Neural crest cell (in vitro differentiated cells): Measurements from ENCODE around the gene TUBGCP2. TPM values are rescaled to one million over a fixed set of nuclear protein-coding genes. Genes with fewer than 3 reads are reported as not detected.
"Not testable (repeated sequence)": the region's sequence is repeated elsewhere in the genome, so short reads cannot be mapped to it uniquely, and the experiment has no call there.

ENCODE experiments used
- DNase-seq: peaks from one replicate; pipeline ENCODE4 v3.0.0; 2021; ENCODE audit warnings: low read depth, mixed read lengths, low spot score
- H3K27ac Mint-ChIP-seq: one replicate; pipeline ENCODE4 v1.8.0; 2021; ENCODE audit warnings: mild to moderate bottlenecking, mixed read lengths; ENCODE audit not compliant: unreplicated experiment
- H3K27me3 Mint-ChIP-seq: 2 replicates; pipeline ENCODE4 v1.8.0; 2021; ENCODE audit warnings: low read depth, mild to moderate bottlenecking, mixed read lengths
- H3K36me3 Mint-ChIP-seq: 2 replicates; pipeline ENCODE4 v1.8.0; 2021; ENCODE audit warnings: low read depth, mild to moderate bottlenecking, mixed read lengths
- H3K4me1 Mint-ChIP-seq: 2 replicates; pipeline ENCODE4 v1.8.0; 2021; ENCODE audit warnings: mixed read lengths
- H3K4me3 Mint-ChIP-seq: one replicate; pipeline ENCODE4 v1.8.0; 2021; ENCODE audit warnings: mild to moderate bottlenecking, mixed read lengths
- H3K9me3 Mint-ChIP-seq: 2 replicates; pipeline ENCODE4 v1.8.0; 2021; ENCODE audit warnings: mixed read lengths
- total RNA-seq: library from RNA; stranded (reverse); gene quantifications from 2 replicates; pipeline ENCODE4 v1.2.1, GENCODE V29; 2021
- TF ChIP-seq, protein P1 (sequence below): fragments of 200-600 bp; sonication (generic); conservative IDR thresholded peaks from 2 replicates; pipeline ENCODE4 v1.5.0; 2021; ENCODE audit warnings: antibody characterized with exemption, mild to moderate bottlenecking

The TUBGCP2 gene
- total RNA-seq, 1 donor from 2014 or later, result 70.0 TPM

DNA sequence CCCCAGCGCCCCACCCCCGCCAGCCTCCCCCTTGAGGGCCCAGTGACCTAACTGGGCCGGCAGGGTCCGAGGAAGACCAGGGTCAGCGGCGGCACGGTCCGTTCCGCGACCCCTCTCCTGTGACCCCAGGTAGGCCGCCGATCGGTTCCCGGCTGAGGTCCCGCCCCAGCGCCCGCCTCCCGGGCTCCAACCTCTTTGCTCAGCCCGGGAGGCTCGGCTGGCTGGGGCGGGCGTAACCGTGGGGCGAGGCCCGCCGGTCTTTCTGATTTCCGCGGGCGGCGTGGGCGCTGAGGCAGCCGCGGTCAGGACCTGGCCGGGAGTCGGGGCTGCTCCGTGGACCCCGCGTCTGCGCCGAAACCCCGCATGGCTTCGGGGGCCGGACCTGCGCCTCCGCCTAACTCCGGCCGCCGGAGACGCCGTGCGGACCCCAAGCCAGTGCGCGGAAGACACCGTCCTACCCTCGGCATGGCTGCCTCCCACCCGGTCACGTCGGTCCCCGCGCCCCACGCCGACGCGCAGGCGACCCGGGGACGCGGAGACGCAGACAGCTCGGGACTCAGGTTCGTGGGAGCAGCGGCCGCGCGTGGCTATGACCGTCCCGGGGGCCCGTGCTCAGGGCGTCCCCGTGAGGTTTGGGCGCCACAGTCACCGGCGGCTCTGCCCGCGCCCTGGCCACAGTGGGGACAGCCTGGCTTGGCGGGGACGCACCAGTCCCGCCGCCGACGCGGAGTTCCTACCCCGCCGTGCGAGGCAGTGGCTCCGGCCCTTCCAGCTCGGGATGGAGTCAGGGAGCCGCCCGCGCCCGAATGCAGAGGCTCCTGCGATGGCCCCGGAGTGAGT, 72.1 kb downstream of the TUBGCP2 start:
- H3K27me3 Mint-ChIP-seq, result peaks cover 88% of the 10 kb centered on the region
- DNase-seq, result no peak
- no peaks in the 10 kb centered on the region for H3K36me3 Mint-ChIP-seq
- no peaks in the 10 kb centered on the region for H3K9me3 Mint-ChIP-seq
- H3K4me1 Mint-ChIP-seq, result peaks cover under 1% of the 10 kb centered on the region
- H3K27ac Mint-ChIP-seq, result no peak overlapping the region
- H3K4me3 Mint-ChIP-seq, result no peak overlapping the region
- TF ChIP-seq, protein P1, sequence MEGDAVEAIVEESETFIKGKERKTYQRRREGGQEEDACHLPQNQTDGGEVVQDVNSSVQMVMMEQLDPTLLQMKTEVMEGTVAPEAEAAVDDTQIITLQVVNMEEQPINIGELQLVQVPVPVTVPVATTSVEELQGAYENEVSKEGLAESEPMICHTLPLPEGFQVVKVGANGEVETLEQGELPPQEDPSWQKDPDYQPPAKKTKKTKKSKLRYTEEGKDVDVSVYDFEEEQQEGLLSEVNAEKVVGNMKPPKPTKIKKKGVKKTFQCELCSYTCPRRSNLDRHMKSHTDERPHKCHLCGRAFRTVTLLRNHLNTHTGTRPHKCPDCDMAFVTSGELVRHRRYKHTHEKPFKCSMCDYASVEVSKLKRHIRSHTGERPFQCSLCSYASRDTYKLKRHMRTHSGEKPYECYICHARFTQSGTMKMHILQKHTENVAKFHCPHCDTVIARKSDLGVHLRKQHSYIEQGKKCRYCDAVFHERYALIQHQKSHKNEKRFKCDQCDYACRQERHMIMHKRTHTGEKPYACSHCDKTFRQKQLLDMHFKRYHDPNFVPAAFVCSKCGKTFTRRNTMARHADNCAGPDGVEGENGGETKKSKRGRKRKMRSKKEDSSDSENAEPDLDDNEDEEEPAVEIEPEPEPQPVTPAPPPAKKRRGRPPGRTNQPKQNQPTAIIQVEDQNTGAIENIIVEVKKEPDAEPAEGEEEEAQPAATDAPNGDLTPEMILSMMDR, result no peak

DNA sequence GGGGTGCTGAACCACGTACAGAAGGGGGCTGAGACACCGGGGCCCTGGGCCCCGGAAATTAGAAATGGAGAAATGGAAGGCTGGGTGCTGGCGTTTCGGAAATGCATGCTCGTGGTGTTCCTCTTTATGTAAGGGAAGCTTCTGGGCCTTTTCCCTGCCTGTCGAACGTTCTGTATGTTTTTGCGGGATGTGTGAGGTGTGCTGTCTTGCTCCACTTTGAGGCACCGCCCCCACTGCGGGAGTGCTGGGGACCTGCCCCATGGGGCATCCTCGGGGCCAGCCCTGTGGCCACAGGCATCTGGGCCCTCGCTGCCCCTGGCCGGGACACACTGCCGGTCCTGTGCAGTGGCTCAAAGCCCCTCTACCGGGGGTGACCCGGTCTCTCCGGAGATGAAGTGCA, 72.7 kb downstream of the TUBGCP2 start:
- no peak overlapping the region for H3K27ac Mint-ChIP-seq
- H3K4me3 Mint-ChIP-seq, result no peak overlapping the region
- DNase-seq, result no peak

DNA sequence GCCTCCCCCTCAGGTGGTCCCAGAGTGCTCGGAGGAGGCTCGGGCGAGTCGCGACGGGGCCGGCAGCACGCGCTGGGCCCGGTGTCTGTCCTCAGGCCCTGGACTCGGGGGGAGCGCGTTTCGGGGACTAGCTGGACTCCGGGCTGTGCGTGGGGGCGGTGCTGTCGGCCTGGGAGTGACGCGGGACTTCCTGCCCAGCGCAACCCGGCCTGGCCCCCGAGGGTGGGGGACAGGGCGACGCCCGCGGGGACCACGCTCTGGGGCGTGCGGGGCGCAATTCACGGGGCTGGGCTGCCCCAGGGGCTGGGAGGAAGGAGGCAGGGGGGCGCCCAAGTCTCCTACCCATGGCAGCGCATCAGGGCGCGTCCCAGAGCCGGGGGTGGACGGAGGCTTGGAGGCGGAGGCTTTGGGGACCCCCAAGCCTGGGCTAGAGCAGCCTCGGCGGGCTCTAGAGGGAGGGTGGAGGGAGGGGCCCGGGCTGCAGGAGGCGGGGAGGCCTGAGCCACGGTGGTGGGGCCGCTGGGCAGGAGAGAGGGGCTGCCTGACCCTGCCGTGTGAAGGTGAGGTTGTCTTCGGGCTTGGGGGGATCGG, 73.3 kb downstream of the TUBGCP2 start:
- Mint-ChIP-seq H3K4me1 (peaks cover 5% of the 10 kb centered on the region), H3K27ac (no peak overlapping the region), H3K27me3 (peaks cover 86% of the 10 kb centered on the region), H3K4me3 (no peak overlapping the region), H3K9me3 (no peaks in the 10 kb centered on the region), H3K36me3 (no peaks in the 10 kb centered on the region)
- TF ChIP-seq, protein P1, result no peak
- no peak for DNase-seq

More for the DNA sequence above, 72.7 kb downstream of the TUBGCP2 start:
- peaks cover 5% of the 10 kb centered on the region for H3K4me1 Mint-ChIP-seq
- TF ChIP-seq, protein P1, result no peak
- H3K9me3 Mint-ChIP-seq, result no peaks in the 10 kb centered on the region
- no peaks in the 10 kb centered on the region for H3K36me3 Mint-ChIP-seq
- peaks cover 88% of the 10 kb centered on the region for H3K27me3 Mint-ChIP-seq

GRCh38 chr10:133234796-133235195, 73.9 kb downstream of the TUBGCP2 start:
- H3K9me3 Mint-ChIP-seq, H3K4me1 Mint-ChIP-seq, DNase-seq, H3K27ac Mint-ChIP-seq, H3K4me3 Mint-ChIP-seq, H3K36me3 Mint-ChIP-seq: not testable (repeated sequence)
- H3K27me3 Mint-ChIP-seq, result peaks cover 83% of the 10 kb centered on the region

DNA sequence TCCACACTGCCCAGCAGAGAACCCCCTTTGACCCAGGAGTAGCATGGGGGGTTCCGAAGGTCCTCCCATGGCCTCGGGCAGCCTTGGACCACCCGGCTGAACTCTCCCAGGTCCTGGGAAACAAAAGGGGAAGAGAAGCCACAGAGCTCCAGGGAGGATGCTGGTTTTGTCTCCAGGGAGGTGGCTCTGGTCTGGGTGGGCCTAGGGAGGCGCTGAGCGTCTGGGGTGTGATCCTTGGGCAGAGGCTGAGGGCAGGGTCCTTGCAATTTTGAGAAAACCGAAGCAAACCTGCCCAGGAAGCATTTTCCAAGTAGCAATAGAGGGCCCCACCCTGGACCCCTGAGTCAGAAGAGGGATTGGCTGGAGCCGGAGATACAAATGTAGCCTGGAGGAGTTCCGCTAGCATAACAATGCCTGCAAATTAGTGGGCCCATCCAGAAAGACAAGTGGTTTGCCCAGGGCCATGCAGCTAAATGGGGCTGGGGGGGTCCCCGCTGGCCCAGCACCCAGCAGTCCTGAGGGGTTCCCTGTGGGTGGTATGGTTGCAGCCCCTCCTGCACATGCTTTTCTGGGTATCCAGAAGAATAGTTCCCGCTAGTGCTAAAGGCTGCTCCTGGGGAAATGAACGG, 76.6 kb downstream of the TUBGCP2 start:
- TF ChIP-seq, protein P1, result no peak
- H3K27me3 Mint-ChIP-seq, result peaks cover 84% of the 10 kb centered on the region
- peaks cover 3% of the 10 kb centered on the region for H3K36me3 Mint-ChIP-seq
- no peaks in the 10 kb centered on the region for H3K9me3 Mint-ChIP-seq
- DNase-seq, result no peak
- H3K4me1 Mint-ChIP-seq, result peaks cover 10% of the 10 kb centered on the region
- no peak overlapping the region for H3K27ac Mint-ChIP-seq
- peak overlapping the region; percentile 64 for H3K4me3 Mint-ChIP-seq
